ENCODE data around the gene GFOD1. TPM values are rescaled to one million over a fixed set of nuclear protein-coding genes. Genes with fewer than 3 reads are reported as not detected.

The GFOD1 gene
- total RNA-seq, 4 donors from 2014 or later = 18.3 to 49.1 (median 29.0) TPM

DNA sequence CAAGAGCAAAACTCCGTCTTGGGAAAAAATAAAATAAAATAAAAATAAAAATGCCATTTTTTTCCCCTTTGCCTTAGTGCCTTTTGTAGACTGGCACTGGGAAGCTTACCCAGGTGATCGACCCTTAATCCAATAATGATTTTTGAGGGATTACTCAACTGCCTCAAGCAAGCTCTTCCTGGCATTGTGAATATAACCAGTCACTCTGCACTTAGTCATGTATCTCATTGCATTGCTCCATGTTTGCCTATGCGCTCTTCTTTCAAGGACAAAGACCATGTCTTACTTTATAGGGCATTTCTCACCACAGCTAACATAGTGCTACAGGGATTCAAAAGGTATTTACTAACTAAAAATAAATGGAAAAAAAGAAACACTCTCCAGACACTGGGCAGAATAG, 13.0 kb downstream of the GFOD1 start:
- no peak for TF ChIP-seq POLR2A (IDR thresholded peaks at IDR 0.05)
- TF ChIP-seq CTCF (IDR thresholded peaks at IDR 0.05) = no peak
- no peak for TF ChIP-seq POLR2AphosphoS5 (IDR thresholded peaks at IDR 0.05)
- Histone ChIP-seq H3K4me3 (no peak overlapping the region), H3K27me3 (no peaks in the 10 kb centered on the region), H3K4me1 (peaks cover 0 to 12% (median 0%) of the 10 kb centered on the region in 3 donors), H3K9me3 (no peaks in the 10 kb centered on the region), H3K27ac (no peak overlapping the region), H3K36me3 (peaks cover 0 to 11% of the 10 kb centered on the region in 2 donors)
- ATAC-seq = no peak
- WGBS, 2 donors (ENCODE audit: low coverage in 1 of 2) = 90 to 100% methylated on average over 2 to 3 of the region's 3 CpGs

DNA sequence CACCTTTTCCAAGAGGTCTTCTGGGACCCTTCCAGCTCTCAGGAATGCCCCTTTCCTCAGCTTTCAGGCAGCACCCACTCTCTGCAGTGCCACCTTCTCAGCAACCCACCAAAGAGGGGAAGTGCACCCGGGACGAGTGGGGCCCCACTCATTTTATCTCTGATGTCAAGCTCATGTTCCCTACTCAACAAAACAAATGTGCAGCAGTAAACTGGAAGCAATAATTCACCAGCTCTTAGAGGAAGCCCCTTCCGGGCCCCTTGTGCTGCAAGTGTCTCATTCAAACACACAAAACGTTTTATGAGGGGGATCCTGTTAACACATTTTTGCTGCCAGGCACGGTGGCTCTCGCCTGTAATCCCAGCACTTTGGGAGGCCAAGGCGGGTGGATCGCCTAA, 13.6 kb downstream of the GFOD1 start:
- WGBS, 2 donors (ENCODE audit: low coverage in 1 of 2) = 74 to 85% methylated on average over 5 to 6 of the region's 8 CpGs
- no peak for ATAC-seq
- peaks cover 0 to 10% of the 10 kb centered on the region in 2 donors for H3K36me3 ChIP-seq
- H3K27ac ChIP-seq = no peak overlapping the region
- no peak overlapping the region for H3K4me3 ChIP-seq
- H3K4me1 ChIP-seq = peaks cover 0 to 12% (median 0%) of the 10 kb centered on the region in 3 donors
- TF ChIP-seq CTCF (IDR thresholded peaks at IDR 0.05) (no peak), POLR2AphosphoS5 (IDR thresholded peaks at IDR 0.05) (no peak), EP300 (IDR thresholded peaks at IDR 0.05) (no peak), POLR2A (IDR thresholded peaks at IDR 0.05) (no peak)
- H3K9me3 ChIP-seq = no peaks in the 10 kb centered on the region
- H3K27me3 ChIP-seq = no peaks in the 10 kb centered on the region

DNA sequence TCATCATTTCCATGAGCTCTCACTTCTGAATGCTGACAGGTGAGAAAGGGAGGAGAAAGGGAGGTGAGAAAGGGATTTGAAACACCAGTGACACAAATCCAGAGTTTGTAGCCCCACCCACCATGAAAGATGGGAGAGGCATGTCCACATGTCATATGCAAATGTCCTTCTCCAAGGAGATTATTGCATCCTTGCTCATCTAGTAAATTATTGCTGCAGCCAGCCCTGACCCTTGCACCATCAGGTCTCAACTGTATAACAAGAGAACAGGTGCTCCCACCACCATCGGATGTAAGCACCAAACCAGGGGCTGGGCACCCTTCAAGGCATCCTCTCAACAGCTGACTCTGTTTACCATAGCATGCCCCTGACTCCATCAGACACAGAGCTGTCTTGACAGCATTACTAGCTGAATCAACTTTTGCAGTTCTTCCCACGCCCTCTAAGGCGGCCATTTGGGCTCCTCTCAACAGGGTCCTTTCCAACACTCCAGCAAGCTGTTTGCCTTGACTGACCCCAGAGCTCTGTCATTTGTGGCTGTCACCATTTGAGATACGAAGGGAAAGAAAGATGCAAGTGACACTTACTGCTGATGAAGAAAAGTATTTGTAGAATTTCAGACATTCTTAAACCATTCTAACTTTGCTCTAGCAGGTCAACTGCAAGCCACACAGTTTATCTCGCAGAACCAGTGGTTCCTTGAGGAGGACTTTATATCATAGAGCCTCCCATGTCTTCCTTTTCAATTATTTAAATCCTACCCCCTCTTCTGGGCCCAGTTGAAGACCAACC, 14.2 kb downstream of the GFOD1 start:
- no peak overlapping the region for H3K4me3 ChIP-seq
- 95 to 100% methylated on average over 4 to 5 of the region's 5 CpGs for WGBS, 2 donors (ENCODE audit: low coverage in 1 of 2)
- H3K4me1 ChIP-seq = peaks cover 0 to 12% (median 0%) of the 10 kb centered on the region in 3 donors
- peaks cover 0 to 6% of the 10 kb centered on the region in 2 donors for H3K36me3 ChIP-seq
- no peak for ATAC-seq
- no peaks in the 10 kb centered on the region for H3K27me3 ChIP-seq
- H3K27ac ChIP-seq = no peak overlapping the region
- no peak for TF ChIP-seq EP300 (IDR thresholded peaks at IDR 0.05)
- TF ChIP-seq POLR2AphosphoS5 (IDR thresholded peaks at IDR 0.05) = no peak
- no peak for TF ChIP-seq CTCF (IDR thresholded peaks at IDR 0.05)
- TF ChIP-seq POLR2A (IDR thresholded peaks at IDR 0.05) = no peak
- no peaks in the 10 kb centered on the region for H3K9me3 ChIP-seq

DNA sequence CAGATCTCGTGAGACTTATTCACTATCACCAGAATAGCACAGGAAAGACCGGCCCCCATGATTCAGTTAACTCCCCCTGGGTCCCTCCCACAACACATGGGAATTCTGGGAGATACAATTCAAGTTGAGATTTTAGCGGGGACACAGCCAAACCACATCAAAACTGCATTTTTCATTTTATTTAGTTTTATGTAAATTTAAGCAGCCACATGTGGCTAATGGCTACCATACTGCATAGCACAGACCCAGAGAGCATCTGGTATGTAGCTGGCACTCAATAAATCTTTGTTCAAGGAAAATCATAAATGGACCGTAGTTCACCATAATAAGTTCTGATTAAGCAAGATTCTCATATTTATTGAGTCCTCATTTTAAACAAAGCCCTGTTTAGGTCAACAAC, 15.3 kb downstream of the GFOD1 start:
- 66 to 70% methylated on average over 4 of the region's 4 CpGs for WGBS, 2 donors (ENCODE audit: low coverage in 1 of 2)
- Histone ChIP-seq H3K4me1 (peaks cover 0 to 16% (median 0%) of the 10 kb centered on the region in 3 donors), H3K36me3 (peaks cover 0 to 6% of the 10 kb centered on the region in 2 donors), H3K4me3 (no peak overlapping the region), H3K27me3 (no peaks in the 10 kb centered on the region), H3K9me3 (no peaks in the 10 kb centered on the region), H3K27ac (no peak overlapping the region)
- TF ChIP-seq POLR2AphosphoS5 (IDR thresholded peaks at IDR 0.05) = no peak
- TF ChIP-seq POLR2A (IDR thresholded peaks at IDR 0.05) = no peak
- TF ChIP-seq CTCF (IDR thresholded peaks at IDR 0.05) = no peak
- TF ChIP-seq EP300 (IDR thresholded peaks at IDR 0.05) = no peak
- ATAC-seq = no peak

DNA sequence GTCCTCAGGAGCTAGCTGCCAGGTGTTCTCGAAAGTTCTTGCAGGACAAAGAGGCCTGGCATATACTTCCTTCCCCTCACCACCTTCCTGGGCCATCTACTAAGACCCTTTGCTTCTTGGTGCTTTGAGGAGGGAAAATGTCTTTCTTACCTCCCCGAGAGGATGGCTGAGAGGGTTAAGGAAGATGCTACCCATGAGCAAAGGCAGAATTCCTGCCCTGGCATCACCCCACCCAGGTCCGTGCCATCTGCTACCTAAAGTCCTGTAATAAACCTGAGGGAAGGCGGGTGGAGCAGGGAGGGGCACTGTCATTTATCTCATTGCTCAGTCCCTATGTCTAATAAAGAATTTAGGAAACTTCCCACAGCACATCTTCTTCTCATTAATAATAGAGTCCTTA, 16.2 kb downstream of the GFOD1 start:
- Histone ChIP-seq H3K36me3 (peaks cover 0 to 6% of the 10 kb centered on the region in 2 donors), H3K27ac (no peak overlapping the region), H3K9me3 (no peaks in the 10 kb centered on the region), H3K4me3 (no peak overlapping the region), H3K27me3 (no peaks in the 10 kb centered on the region), H3K4me1 (peaks cover 0 to 25% (median 0%) of the 10 kb centered on the region in 3 donors)
- WGBS, 2 donors (ENCODE audit: low coverage in 1 of 2) = 0 to 100% methylated on average over 1 to 3 of the region's 4 CpGs
- no peak for TF ChIP-seq EP300 (IDR thresholded peaks at IDR 0.05)
- TF ChIP-seq CTCF (IDR thresholded peaks at IDR 0.05) = no peak
- no peak for TF ChIP-seq POLR2AphosphoS5 (IDR thresholded peaks at IDR 0.05)
- no peak for TF ChIP-seq POLR2A (IDR thresholded peaks at IDR 0.05)
- no peak for ATAC-seq

Measured in gastroesophageal sphincter (tissue), 4 donors.